Measurements from ENCODE around the gene EPHA10.
"Not testable (repeated sequence)": the region's sequence is repeated elsewhere in the genome, so short reads cannot be mapped to it uniquely, and the experiment has no call there.

EPHA10 gene

GRCh38 chr1:37794372-37795339 lies 29.7 kb upstream of the EPHA10 start:
- DNase-seq, result no peak
- no peak for TF ChIP-seq POLR2A (IDR thresholded peaks at IDR 0.05; ENCODE audit: low read length)
- no peak for TF ChIP-seq GATA1 (IDR thresholded peaks at IDR 0.05; ENCODE audit: low read depth, low read length)

GRCh38 chr1:37793773-37794371 lies 29.0 kb upstream of the EPHA10 start, which contains the start of gene MANEAL:
Gene MANEAL (plus strand): TSS chr1:37793847. CDS start chr1:37794183, 336 bp downstream.
- peak; percentile 77 to 80 for DNase-seq
- no peak for TF ChIP-seq GATA1 (IDR thresholded peaks at IDR 0.05; ENCODE audit: low read depth, low read length)
- TF ChIP-seq POLR2A (IDR thresholded peaks at IDR 0.05; ENCODE audit: low read length), result no peak

- TF ChIP-seq GATA1 (IDR thresholded peaks at IDR 0.05; ENCODE audit: low read depth, low read length), result no peak
- TF ChIP-seq POLR2A (IDR thresholded peaks at IDR 0.05; ENCODE audit: low read length), result no peak
- no peak for DNase-seq
Measured at GRCh38 chr1:37792943-37793686, 28.2 kb upstream of the EPHA10 start.

- TF ChIP-seq POLR2A (IDR thresholded peaks at IDR 0.05; ENCODE audit: low read length), result no peak
- no peak for TF ChIP-seq GATA1 (IDR thresholded peaks at IDR 0.05; ENCODE audit: low read depth, low read length)
- no peak for DNase-seq
Measured at GRCh38 chr1:37782491-37782890, 17.6 kb upstream of the EPHA10 start.

GRCh38 chr1:37778654-37779053 lies 13.7 kb upstream of the EPHA10 start:
- TF ChIP-seq GATA1 (IDR thresholded peaks at IDR 0.05; ENCODE audit: low read depth, low read length) (no peak), POLR2A (IDR thresholded peaks at IDR 0.05; ENCODE audit: low read length) (no peak)
- DNase-seq, result no peak

- DNase-seq, result no peak
- TF ChIP-seq GATA1 (IDR thresholded peaks at IDR 0.05; ENCODE audit: low read depth, low read length) (no peak), POLR2A (IDR thresholded peaks at IDR 0.05; ENCODE audit: low read length) (no peak)
Measured at GRCh38 chr1:37776946-37777516, 12.1 kb upstream of the EPHA10 start.

- not testable (repeated sequence) for DNase-seq
Measured at GRCh38 chr1:37771440-37771839, 6.5 kb upstream of the EPHA10 start.

GRCh38 chr1:37767488-37767887 lies 2.6 kb upstream of the EPHA10 start:
- no peak for DNase-seq
- no peak for TF ChIP-seq GATA1 (IDR thresholded peaks at IDR 0.05; ENCODE audit: low read depth, low read length)
- no peak for TF ChIP-seq POLR2A (IDR thresholded peaks at IDR 0.05; ENCODE audit: low read length)

- no peak for TF ChIP-seq GATA1 (IDR thresholded peaks at IDR 0.05; ENCODE audit: low read depth, low read length)
- no peak for TF ChIP-seq POLR2A (IDR thresholded peaks at IDR 0.05; ENCODE audit: low read length)
- no peak for DNase-seq
Measured at GRCh38 chr1:37765916-37766664, 1.2 kb upstream of the EPHA10 start.

GRCh38 chr1:37764414-37764825 lies 500 bp downstream of the EPHA10 start:
- no peak for TF ChIP-seq POLR2A (IDR thresholded peaks at IDR 0.05; ENCODE audit: low read length)
- TF ChIP-seq GATA1 (IDR thresholded peaks at IDR 0.05; ENCODE audit: low read depth, low read length), result no peak
- DNase-seq, result peak; percentile 64 to 66

GRCh38 chr1:37763791-37764413 lies 1.0 kb downstream of the EPHA10 start:
- TF ChIP-seq POLR2A (IDR thresholded peaks at IDR 0.05; ENCODE audit: low read length) (no peak), GATA1 (IDR thresholded peaks at IDR 0.05; ENCODE audit: low read depth, low read length) (no peak)
- no peak for DNase-seq

GRCh38 chr1:37762516-37762915 lies 2.4 kb downstream of the EPHA10 start:
- DNase-seq, result no peak
- no peak for TF ChIP-seq GATA1 (IDR thresholded peaks at IDR 0.05; ENCODE audit: low read depth, low read length)
- TF ChIP-seq POLR2A (IDR thresholded peaks at IDR 0.05; ENCODE audit: low read length), result no peak

All from erythroblast (primary cell).